Fibroblast of peridontal ligament (primary cell): ENCODE data around the gene ATP2B3.

Experiments used
- DNase-seq: peaks from one replicate; pipeline ENCODE4 v3.0.0-alpha.2; 2010; ENCODE audit errors: extremely low read depth

The ATP2B3 gene

GRCh38 chrX:153533091-153533490 is 15.6 kb downstream of the ATP2B3 start:
- DNase-seq = no peak

GRCh38 chrX:153537080-153537479 is 19.6 kb downstream of the ATP2B3 start:
- DNase-seq = no peak

GRCh38 chrX:153537526-153538295 is 20.3 kb downstream of the ATP2B3 start:
- no peak for DNase-seq

DNA sequence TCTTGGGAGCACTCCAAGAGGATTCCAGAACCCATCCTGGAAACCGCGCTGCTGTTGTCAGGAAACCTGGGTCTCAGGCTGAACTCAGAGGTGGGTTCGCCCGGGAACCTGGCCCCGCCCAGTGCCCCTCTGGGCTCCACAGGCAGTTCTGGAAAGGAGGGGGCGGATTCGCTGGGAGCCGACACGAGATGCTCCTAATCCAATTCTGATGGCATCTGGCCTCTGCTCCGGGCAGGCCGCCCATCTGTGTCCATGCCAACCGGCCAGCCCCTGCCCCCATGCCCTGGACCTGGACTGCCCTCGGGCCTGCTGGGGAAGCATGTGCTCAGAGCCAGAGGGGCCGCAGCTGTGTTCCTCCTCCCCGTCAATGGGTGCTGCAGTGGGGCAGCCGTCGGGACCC is 21.0 kb downstream of the ATP2B3 start:
- DNase-seq = no peak

DNA sequence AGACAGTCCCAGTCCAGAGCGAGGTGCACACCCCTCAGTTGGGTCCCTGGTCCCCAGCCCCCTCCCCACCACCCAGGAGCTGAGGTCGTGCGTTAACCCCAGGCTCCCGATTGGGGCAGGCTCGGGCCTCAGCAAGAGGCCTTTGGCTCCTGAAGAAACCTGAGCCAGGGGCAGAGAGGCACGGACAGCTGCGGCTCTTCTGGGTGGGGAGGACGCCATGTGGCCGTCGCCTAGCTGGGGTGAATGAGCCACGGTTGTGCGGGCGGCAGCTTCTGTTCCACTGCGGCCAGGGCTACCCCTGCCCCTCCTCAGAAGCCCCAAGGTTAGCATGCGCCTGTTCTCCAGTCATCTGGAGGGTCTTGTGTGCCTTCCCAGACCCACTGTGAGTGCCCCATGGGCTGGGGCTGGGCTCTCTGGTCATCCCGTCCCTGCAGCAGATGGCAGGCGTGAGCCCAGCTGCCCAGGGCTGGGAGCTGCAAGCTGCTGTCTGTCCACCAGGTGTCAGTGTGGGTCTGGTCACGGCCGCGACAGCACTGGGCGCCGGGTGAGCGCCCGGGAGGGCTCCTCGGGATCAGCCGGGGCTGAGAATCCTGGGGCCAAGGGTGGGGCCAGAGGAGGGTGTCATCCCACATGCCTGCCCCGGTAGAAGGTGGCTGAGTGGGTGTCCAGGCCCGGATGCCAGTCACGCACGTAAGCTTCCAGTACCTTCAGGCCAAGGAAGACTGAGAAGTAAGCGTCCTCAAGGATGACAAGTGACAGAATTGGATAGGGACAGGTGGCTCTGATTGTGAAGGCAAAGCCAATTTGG is 21.9 kb downstream of the ATP2B3 start:
- peak; percentile 50 for DNase-seq

GRCh38 chrX:153539979-153540358 is 22.5 kb downstream of the ATP2B3 start:
- DNase-seq = no peak

DNA sequence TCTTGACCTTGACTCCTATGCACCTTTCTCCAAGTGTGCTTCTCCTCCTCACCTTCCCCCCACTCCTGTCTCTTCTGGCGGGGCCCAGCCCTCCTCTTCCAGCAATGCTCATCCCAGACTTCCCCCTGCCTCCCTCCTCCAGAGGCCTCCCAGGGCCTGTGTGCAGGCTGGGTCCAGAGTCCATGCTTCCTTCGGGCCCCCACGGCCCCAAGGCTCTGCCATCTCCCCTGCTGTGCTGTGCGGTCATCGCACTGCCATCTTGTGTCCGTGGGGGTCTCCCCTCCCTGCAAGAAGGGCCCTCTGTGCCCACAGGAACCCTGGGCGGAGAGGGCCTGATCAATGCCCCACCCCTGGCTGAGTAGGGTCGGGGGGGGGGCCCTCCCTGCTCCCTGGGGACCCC is 27.3 kb downstream of the ATP2B3 start:
- no peak for DNase-seq

DNA sequence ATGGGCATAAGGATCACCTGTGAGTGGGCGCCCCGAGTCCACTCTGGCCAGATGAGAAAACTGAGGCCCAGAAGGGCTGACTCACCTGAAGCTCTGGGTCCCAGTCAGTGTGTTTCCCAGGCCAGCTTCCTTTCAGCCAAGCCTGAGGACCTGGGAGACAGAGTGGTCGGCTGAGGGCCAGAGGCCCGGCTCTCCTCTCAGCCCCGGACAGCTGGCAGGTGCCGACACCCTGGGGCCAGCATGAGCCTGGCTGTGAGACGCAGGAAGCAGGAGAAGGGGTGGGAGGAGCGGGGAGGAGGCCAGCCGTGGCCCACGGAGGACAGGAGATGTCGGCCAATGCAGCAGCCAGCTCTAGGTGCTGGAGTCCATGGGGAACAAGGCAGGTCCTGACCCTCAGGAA is 28.9 kb downstream of the ATP2B3 start:
- DNase-seq = no peak

- DNase-seq = no peak
Measured at GRCh38 chrX:153547195-153547594, 29.8 kb downstream of the ATP2B3 start.

DNA sequence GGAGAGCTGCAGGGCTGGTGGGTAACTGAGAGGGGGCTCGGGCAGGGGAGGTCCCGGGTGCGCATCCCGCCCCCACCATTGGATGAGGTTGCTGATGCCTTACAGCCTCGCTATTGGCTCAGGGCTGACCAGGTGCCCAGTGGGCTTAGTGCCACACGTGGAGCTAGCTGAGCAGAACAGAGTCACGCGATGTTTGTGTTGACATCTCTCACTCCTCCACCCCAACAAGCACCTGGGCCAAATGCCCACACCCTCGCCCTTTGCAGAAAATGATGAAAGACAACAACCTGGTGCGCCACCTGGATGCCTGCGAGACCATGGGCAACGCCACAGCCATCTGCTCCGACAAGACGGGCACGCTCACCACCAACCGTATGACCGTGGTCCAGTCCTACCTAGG is 31.8 kb downstream of the ATP2B3 start:
- DNase-seq = no peak

DNA sequence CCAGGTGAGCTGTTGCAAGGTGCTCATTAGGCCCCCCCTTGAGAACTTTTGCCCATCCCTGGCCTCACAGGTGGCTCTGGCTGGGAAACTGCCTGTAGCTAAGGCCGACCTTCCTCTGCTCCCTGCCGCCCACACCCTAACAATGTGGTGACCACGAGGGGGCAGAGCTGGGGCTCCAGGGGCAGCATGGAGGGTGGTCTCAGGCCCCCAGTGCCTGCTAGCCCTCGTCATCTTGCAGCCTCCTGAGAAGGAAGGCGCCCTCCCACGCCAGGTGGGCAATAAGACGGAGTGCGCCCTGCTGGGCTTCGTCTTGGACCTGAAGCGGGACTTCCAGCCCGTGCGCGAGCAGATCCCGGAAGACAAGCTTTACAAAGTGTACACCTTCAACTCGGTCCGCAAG is 32.4 kb downstream of the ATP2B3 start:
- DNase-seq = no peak

DNA sequence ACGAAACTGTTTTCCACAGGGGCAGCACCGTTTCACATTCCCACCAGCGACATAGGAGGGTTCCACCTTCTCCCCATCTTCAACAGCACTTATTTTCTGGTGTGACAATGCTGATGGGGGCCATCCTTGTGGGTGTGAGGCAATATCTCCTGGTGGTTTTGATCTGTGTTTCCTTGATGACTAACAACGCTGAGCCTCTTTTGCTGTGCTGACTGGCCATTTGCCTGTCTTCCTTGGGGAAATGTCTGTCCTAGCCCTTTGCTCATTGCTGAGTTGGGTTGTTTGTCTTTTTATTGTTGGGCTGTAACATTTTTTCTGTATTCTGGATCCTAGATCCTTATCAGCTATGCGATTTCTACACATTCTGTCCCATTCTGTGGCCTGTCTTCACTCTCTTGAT is 33.7 kb downstream of the ATP2B3 start:
- DNase-seq = peak; percentile 3

DNA sequence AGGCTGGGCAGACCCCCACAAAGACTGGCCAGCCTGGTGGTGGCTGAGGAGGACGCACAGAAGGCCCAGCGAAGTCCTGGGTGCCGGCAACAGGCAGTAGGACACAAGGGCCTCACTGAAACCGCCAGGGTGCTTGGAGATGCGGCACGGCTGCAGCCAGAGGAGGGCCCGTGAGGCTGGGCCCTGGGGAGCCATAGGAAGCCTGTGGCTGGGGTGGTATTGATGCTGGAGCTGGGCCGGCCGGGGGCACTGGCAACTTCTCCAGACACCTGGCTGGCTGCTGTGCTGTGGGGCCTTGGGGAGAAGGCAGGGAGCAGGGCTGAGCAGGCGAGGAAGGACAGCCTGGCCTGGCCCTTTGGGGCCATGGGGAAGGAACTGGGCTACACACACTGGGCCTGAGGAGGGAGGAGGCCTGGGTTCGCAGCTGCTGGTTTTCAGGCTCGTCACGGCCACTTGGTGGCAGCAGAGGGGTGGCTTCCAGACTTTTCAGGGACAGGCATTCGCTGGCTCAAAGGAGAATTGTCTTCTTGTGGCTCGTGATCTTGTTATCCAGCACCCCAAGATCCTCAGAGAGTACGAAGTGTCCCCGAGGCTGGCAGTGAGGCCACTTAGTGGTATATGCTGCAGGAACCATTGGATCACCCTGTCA is 37.2 kb downstream of the ATP2B3 start:
- DNase-seq = peak; percentile 45

DNA sequence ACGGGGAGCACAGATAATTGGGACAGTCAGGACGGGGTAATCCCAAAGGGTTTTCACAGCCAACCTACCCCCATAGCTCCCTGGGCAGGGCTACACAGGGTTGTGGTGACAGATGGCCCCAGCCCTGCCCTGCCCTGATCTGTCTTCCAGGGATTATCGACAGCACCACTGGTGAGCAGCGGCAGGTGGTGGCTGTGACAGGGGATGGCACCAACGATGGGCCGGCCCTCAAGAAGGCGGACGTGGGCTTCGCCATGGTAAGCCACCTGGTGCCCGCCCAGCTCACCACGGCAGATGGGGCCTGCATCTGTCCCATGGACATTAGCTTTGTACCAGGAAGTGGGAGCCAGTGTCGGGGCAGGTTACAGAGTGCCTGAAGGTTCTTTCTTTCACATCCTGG is 39.3 kb downstream of the ATP2B3 start:
- no peak for DNase-seq

GRCh38 chrX:153557618-153558355 is 40.3 kb downstream of the ATP2B3 start:
- no peak for DNase-seq

GRCh38 chrX:153560000-153560399 is 42.6 kb downstream of the ATP2B3 start:
- no peak for DNase-seq

DNA sequence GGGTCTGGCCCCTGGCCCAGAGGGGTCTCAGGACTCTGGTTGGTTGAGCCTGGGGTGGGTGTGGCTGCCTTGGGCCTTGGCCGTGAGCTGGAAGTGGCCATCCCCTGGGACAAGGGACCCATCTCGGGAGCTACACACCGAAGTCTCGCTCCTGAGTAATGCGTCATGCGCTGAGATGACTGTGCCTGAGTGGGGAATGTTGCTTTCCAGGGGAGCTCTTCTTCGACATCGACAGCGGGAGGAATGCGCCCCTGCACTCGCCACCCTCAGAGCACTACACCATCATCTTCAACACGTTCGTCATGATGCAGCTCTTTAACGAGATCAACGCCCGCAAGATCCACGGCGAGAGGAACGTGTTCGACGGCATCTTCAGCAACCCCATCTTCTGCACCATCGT is 43.0 kb downstream of the ATP2B3 start:
- DNase-seq = no peak

DNA sequence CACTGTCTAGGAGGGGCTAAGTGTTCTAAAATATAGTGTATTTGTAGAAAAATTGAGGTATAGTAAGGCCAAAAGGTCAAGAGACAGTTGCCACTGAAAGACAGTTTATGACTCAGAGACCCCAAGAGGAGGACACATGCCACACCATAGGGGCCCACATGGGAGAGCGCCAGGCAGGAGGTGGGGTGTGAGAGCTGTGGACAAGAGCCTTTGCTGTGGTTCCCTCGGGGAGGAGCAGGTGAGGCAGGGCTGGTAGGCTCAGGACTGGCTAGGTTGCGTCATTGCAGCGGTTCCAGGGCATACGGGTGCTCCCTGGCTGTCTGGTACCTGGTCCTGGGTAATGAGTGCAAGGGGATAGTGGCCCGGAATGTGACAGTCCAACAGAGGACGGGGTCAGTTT is 43.9 kb downstream of the ATP2B3 start:
- no peak for DNase-seq

DNA sequence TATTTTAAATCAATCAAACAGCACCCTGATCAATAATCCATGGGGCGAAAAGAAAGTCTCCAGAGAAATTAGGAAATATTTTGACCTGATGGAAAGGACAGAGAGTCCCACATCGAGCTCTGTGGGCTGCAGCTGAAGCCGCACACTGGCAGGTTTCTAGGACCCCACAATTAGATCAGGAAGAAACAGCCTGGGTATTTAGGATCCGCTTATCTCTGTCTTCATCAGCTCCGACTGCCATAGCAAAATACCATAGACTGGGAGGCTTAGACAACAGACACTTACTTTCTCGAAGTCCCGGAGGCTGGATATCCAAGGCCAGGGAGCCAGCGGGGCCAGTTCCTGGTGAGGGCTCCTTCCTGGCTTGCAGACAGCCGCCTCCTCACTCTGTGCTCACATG is 45.1 kb downstream of the ATP2B3 start:
- no peak for DNase-seq

DNA sequence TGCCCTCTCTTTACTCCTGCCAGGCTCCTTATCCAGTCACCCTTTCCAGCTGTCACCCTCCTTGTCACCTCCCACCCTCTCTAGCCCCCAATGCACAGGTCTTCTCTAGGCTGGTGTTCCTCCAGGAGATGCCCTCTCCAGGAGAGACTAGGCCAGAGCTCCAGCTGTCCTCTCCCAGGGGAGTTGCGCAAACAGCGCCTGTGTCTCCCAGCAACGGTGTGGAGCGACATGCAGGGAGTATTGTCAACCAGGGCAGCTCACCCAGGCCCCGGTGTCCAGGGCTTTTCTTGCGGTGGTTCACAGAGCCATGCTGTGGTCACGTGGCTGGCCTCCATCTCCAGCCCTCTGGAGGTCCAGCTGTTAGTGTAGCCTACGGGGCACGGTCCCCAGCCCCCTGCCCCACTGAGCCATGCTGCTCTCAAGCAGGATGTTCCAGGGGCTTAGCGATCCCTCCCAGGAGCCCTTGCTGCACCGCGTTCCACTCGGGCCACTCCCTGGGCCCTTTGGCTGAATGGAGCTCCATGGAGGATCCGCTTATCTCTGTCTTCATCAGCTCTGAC is 46.7 kb downstream of the ATP2B3 start:
- no peak for DNase-seq

DNA sequence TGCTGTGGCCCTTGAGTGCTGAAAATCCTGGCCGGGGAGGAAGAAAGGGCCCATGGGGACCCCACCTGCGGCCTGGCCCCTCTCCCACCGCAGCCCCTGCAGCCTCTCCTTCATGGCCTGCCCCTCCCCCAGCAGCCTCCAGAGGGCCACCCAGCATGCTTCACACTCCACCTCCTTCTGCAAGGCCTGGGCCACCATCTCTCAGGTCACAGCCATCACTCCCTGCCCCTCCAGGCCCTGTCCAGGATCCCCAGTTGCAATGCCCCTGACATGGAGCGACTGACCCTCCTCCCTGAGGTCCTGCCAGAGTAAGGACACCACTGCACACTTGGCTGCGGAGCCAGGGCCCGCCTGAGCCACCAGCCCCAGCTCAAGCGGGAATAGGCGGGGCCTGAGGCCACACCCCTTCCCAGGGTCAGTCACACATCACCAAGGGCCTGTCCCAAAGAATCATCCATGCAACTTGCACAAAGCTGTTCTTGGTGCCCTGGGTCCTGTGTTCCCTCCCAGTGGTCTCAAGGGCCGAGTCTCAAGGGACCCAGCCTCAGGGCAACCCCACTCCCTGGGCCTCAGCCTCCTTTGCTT is 48.6 kb downstream of the ATP2B3 start:
- DNase-seq = no peak
